ENCODE measurements around the gene PLCL2.

PLCL2 gene

DNA sequence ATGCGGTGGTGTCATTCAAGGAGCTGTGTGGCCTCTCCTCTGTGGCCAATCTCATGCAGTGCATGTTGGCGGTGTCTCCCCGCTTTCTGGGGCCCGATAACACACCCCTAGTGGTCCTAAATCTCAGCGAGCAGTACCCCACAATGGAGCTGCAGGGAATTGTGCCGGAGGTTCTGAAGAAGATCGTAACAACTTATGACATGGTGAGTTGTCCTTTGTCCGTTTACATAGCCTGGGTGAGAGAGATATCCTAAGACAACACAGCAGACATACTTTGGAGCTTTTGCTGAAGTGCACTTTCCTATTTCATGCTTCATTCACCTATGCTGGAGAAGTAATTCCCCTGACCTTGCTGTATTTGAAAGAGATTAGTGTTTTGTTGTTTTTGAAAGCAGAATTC, 130.0 kb downstream of the PLCL2 start:
- no peak for DNase-seq

GRCh38 chr3:17021614-17022013, 136.9 kb downstream of the PLCL2 start:
- DNase-seq, result no peak

DNA sequence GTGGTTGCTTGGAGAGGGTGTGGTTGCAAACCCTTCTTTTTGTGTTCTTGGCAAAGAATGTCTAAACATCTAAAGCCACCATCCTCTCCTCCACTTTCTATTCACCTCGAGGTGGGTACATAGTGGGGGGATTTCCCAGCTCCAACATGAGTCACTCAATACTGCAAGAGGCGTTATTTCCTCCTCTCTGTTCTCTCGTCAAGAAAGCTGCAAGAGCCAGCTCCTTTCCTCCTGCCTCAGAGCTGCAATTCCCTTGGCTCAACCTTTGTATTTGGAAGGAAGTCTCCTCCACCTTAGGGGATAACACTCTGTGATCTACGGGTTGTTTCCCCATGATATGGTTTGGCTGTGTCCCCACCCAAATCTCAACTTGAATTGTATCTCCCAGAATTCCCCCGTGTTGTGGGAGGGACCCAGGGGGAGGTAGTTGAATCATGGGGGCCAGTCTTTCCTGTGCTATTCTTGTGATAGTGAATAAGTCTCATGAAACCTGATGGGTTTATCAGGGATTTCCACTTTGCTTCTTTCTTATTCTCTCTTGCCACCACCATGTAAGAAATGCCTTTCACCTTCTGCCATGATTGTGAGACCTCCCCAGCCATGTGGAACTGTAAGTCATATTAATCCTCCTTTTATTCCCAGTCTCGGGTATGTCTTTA, 138.4 kb downstream of the PLCL2 start:
- DNase-seq, result peak; percentile 19 to 33

- peak in 1 of 2 donors; percentile 10 for DNase-seq
Observed at GRCh38 chr3:17025594-17026139, 140.9 kb downstream of the PLCL2 start.

DNA sequence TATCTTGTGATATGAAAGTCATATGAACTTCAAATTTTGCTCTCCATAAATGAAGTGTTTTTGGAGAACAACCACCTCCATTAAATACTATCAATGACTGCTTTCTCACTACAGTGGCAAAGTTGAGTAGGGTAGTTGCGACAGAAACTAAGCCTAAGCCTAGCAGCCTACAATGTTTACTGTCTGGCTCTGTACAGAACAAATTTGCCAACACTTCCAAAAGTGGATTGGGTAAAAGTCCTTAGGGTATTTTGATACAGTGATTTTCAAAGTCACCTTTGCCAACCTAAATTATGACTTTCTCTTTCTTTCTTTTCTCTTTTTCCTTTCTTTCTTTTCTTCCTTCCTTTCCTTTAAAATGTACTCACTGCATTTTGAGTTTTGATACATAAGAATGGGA, 142.6 kb downstream of the PLCL2 start:
- DNase-seq, result no peak

- DNase-seq, result no peak
Observed at GRCh38 chr3:17028363-17028762, 143.6 kb downstream of the PLCL2 start.

DNA sequence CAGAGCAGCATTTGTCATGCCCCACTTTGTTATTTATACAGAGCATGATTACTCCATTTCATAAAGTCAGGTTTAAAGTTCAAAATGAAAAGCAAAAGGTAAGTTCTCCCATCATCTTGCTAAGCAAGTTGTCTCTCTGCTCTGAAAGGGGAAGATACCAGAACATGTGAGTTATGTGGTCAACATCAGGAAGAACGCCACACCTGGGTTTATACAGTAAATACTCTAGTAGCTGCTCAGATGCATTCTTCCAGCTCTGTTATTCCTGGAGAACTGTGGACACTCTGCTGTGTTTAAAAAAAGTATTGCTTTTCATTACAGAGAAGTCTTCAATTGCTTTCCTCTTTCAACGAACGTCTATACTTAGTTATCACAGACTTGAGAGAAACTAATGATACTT, 145.7 kb downstream of the PLCL2 start:
- DNase-seq, result no peak

DNA sequence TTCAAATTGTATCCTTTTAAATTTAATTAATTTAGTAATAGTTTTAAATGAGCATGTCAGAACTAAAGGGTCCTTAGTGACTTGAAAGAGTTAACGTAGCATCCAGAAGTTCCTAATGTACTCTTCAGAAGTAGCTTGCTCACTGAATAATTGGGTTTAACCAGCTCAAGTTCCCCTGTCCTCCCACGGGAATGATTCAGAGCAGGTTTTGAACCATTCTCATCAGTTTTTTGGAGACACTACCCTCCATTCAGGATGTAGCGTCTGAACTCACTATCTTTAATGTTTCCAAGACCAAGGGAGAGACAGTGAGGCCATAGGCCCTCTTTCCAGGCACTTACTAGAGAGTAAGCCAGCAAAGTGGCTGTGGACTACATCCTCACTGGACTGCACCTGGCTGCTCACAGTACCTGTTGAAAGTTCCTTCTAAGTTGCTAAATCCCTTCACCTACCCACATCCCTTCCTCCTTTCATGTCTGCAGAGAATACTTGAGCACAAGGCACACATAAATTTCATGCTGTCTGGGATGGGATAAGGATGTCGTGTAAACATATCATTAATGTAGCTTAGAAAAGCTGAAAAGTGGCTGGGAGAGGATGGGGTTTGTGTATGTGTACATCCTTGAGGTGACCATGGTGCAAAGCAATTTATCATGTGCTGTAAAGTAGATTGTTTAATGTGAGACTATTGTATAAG, 146.3 kb downstream of the PLCL2 start:
- no peak for DNase-seq

DNA sequence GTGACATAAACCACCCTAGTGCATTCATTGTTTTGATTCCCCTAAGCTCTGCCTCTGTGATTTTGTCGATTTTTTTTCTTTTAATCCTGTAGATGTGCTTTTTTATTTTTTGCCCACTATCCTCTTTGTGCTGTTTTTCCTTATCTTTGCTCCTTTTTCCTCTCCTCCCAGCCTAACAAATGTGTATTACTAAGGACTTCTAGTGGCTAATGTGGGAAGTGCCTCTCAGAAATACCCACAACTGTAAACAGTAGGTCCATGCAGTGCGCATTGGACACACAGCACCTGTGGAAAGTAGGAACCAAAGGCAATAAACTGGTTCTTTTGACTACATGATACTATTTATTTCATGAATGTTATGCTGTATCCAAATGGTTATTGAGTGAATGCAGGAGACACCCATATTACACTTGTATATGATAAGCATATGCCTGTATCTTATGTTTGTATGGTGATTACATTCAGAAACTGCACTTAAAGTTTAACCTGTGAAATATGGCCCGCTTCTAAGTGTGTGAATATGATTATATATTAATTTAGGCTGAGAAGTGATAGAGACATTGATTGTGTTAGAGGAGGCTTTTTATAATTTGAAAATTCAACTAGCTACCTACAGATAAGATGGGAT, 147.8 kb downstream of the PLCL2 start:
- DNase-seq, result no peak

- no peak for DNase-seq
Observed at GRCh38 chr3:17033516-17034168, 148.9 kb downstream of the PLCL2 start.

GRCh38 chr3:17035033-17035432, 150.3 kb downstream of the PLCL2 start:
- no peak for DNase-seq

DNA sequence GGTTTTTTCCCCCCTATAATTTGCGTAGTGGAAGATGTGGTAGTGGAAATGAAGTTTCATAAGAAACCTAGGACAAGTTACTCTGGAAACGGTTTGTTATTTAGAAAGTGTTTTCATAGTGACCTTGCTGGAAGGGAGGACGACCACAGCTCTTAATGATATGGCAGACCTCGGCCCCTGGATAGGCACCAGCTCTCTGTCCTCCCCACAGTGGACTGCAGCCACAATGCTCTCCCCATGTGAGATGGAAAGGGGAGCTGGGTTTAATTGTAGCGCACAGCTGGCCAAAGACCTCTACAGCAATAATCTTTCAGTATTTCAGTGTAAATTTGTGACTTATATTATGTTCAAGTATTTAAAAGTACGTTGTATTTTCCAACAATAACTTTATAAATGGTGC, 151.2 kb downstream of the PLCL2 start:
- no peak for DNase-seq

GRCh38 chr3:17038141-17038540, 153.4 kb downstream of the PLCL2 start:
- no peak for DNase-seq

GRCh38 chr3:17038900-17039553, 154.3 kb downstream of the PLCL2 start:
- DNase-seq, result no peak

- no peak for DNase-seq
Observed at GRCh38 chr3:17039594-17039993, 154.8 kb downstream of the PLCL2 start.

- no peak for DNase-seq
Observed at GRCh38 chr3:17040322-17040989, 155.7 kb downstream of the PLCL2 start.

- no peak for DNase-seq
Observed at GRCh38 chr3:17040990-17041377, 156.2 kb downstream of the PLCL2 start.

DNA sequence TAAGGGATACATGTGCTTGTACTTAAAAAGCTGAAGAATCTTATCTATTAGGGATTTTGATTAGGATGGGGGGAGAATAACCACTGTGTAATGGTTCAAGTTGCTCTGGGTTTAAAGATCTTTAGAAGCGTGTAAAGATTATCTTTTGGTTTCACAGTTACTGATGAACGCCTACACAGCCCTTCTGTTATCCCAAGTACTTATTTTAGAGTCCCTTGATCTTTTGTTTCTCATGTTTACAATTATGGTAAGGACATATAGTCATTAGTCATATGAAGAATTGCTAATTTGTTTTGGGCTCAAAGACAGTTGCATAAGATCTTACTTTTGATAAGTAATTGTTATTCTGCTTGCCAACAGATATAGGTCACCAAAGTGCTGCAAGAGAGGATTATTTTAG, 160.1 kb downstream of the PLCL2 start:
- DNase-seq, result no peak

DNA sequence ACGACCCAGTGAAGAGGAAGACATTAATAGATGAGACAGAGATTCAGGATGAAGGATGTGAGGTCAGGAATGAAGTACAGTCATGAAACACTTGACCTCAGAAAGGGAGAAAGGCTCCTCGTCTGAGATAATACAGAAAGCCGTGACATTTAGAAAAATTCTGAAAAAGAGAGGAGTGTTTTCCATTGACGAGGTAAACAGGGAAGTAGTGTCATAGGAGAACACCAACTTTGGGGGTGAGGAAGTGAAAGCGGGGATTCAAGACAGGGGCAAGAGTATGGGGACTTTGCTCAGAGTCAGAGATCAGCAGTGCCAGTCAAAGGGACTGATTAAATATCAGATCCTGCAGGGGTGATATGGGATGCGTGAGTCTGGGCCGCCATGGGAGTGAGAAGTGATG, 160.9 kb downstream of the PLCL2 start:
- DNase-seq, result no peak

DNA sequence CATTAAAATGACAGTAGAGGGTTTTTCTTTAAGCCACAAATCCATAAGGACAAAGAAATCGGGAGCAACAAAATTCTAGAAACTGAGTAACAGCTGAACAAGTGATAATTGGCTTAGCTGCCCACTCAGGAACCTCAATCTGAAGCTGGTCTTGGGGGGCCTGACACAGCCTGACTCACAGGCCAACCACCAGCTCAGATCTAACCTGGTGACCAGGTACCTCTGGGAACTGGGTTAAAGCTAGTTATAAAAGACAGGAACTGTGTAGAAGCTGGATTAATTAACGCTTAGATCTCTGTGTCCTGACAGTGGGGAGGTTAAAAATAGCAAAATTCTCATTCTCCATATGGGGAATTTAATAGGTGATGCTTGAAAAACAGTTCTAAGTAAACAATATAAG, 161.9 kb downstream of the PLCL2 start:
- no peak for DNase-seq

GRCh38 chr3:17047162-17047561, 162.4 kb downstream of the PLCL2 start:
- DNase-seq, result no peak

- DNase-seq, result no peak
Observed at GRCh38 chr3:17047894-17048293, 163.1 kb downstream of the PLCL2 start.

Measured in stimulated activated CD4-positive, alpha-beta T cell treated with anti-CD3 and anti-CD28 coated beads, Interleukin-2, amount 100 ng/mL, for 48 hours (primary cell).